H1 (cell line): ENCODE measurements around the gene USB1. TPM values are rescaled to one million over a fixed set of nuclear protein-coding genes. Genes with fewer than 3 reads are reported as not detected.
A peak's percentile ranks its signal among the peaks of the same experiment; 100 is the strongest.
"Not testable (repeated sequence)": the region's sequence is repeated elsewhere in the genome, so short reads cannot be mapped to it uniquely, and the experiment has no call there.

ENCODE experiments used
- CTCF ChIA-PET: fragments of 300-600 bp; sonication (Branson Sonifier 250); formaldehyde crosslinking; loops from one replicate; lab custom pipeline; 2021; ENCODE audit not compliant: partially characterized antibody; lab: Charles Lee
- POLR2A ChIA-PET: fragments of 300-600 bp; sonication (Branson Sonifier 250); formaldehyde crosslinking; loops from one replicate; lab custom pipeline; 2021; ENCODE audit warnings: inconsistent platforms; ENCODE audit not compliant: partially characterized antibody; lab: Charles Lee
- DNase-seq, 2 experiments: peaks; one replicate each; pipeline versions ENCODE4 v3.0.0 to v3.0.0-alpha.2; 2010 to 2022; ENCODE audit warnings: low spot score in 2 of 2, low read depth in 1 of 2, mixed read lengths in 1 of 2
- FAIRE-seq: peaks from 2 replicates; lab custom pipeline; 2011; peaks lifted over from hg19 to GRCh38; lab: Jason Lieb, UNC
- H2AFZ ChIP-seq: 2 replicates; pipeline ENCODE4 v1.8.1; 2012; ENCODE audit warnings: low read length, inconsistent platforms
- H2AK5ac ChIP-seq: 2 replicates; pipeline ENCODE4 v1.6.1; 2013; ENCODE audit warnings: low read depth, low read length
- H2BK120ac ChIP-seq: replicated peaks from 2 replicates; pipeline ENCODE3; 2013; ENCODE audit warnings: low read depth, low read length, inconsistent platforms
- H2BK12ac ChIP-seq: 2 replicates; pipeline ENCODE4 v1.6.1; 2013; ENCODE audit warnings: low read depth, low read length
- H2BK15ac ChIP-seq: 2 replicates; pipeline ENCODE4 v1.6.1; 2013; ENCODE audit warnings: low read length
- H2BK20ac ChIP-seq: 2 replicates; pipeline ENCODE4 v1.6.1; 2013; ENCODE audit warnings: low read length
- H2BK5ac ChIP-seq: 2 replicates; pipeline ENCODE4 v1.6.1; 2013; ENCODE audit warnings: low read depth, low read length
- H3K14ac ChIP-seq: 2 replicates; pipeline ENCODE4 v1.6.1; 2013; ENCODE audit warnings: inconsistent platforms; ENCODE audit not compliant: insufficient read length
- H3K18ac ChIP-seq: 2 replicates; pipeline ENCODE4 v1.6.1; 2013; ENCODE audit warnings: low read length; ENCODE audit errors: extremely low read depth
- H3K23ac ChIP-seq: 2 replicates; pipeline ENCODE4 v1.6.1; 2013; ENCODE audit warnings: inconsistent platforms; ENCODE audit not compliant: insufficient read length
- H3K23me2 ChIP-seq: 2 replicates; pipeline ENCODE4 v1.6.1; 2013; ENCODE audit warnings: low read depth, low read length
- H3K27ac ChIP-seq: 2 replicates; pipeline ENCODE4 v1.6.1; 2011; ENCODE audit warnings: low read depth, low read length, inconsistent platforms
- H3K27me3 ChIP-seq, 4 experiments: replicated peaks in 1 of 4; 1 replicate in 1 of 4; 2 replicates in 3 of 4; pipeline versions ENCODE4 v1.6.1 to v1.8.1; 2011 to 2013; ENCODE audit warnings: low read length in 3 of 4, mild to moderate bottlenecking in 3 of 4, inconsistent platforms in 2 of 4, mixed read lengths in 2 of 4, moderate library complexity in 1 of 4; ENCODE audit not compliant: control insufficient read depth in 3 of 4, insufficient read depth in 3 of 4; ENCODE audit errors: extremely low read depth in 1 of 4
- H3K36me3 ChIP-seq, 4 experiments: 2 replicates each; pipeline versions ENCODE4 v1.6.1 to v1.8.1; 2011 to 2013; ENCODE audit warnings: mild to moderate bottlenecking in 4 of 4, low read length in 3 of 4, moderate library complexity in 2 of 4, control low read depth in 1 of 4, inconsistent platforms in 1 of 4; ENCODE audit not compliant: insufficient read depth in 4 of 4, control insufficient read depth in 2 of 4
- H3K4ac ChIP-seq: replicated peaks from 2 replicates; pipeline ENCODE3; 2013; ENCODE audit warnings: low read length, low read depth, mixed read lengths, inconsistent platforms; ENCODE audit not compliant: insufficient read length
- H3K4me1 ChIP-seq, 4 experiments: replicated peaks in 1 of 4; 1 replicate in 1 of 4; 2 replicates in 3 of 4; pipeline versions ENCODE4 v1.6.1 to v1.8.1; 2011 to 2013; ENCODE audit warnings: low read length in 3 of 4, inconsistent platforms in 2 of 4, mixed read lengths in 1 of 4; ENCODE audit not compliant: insufficient read depth in 4 of 4, control insufficient read depth in 3 of 4
- H3K4me2 ChIP-seq, 2 experiments: 2 replicates each; pipeline versions ENCODE4 v1.6.1 to v1.8.1; 2011 to 2013; ENCODE audit warnings: low read depth in 2 of 2, low read length in 2 of 2, control low read depth in 1 of 2, inconsistent platforms in 1 of 2, mild to moderate bottlenecking in 1 of 2; ENCODE audit not compliant: insufficient read depth in 1 of 2
- H3K4me3 ChIP-seq, 4 experiments: fragments of 200-600, 300-600 bp in 1 of 4; sonication (generic), shearing (Covaris generic), sonication (Bioruptor Twin) in 1 of 4; 2 replicates each; pipeline versions ENCODE4 v1.5.1 to v1.8.1; 2011 to 2016; ENCODE audit warnings: low read length in 4 of 4, low read depth in 3 of 4, control low read depth in 2 of 4, inconsistent platforms in 2 of 4, mild to moderate bottlenecking in 2 of 4, mixed read lengths in 1 of 4, moderate library complexity in 1 of 4; ENCODE audit not compliant: insufficient read depth in 2 of 4; ENCODE audit errors: extremely low read depth in 1 of 4
- H3K56ac ChIP-seq: replicated peaks from 2 replicates; pipeline ENCODE3; 2013; ENCODE audit warnings: low read depth, mild to moderate bottlenecking, mixed read lengths, low read length, inconsistent platforms; ENCODE audit not compliant: insufficient read length
- H3K79me1 ChIP-seq: 2 replicates; pipeline ENCODE4 v1.6.1; 2013; ENCODE audit warnings: low read depth, low read length, control low read depth
- H3K79me2 ChIP-seq, 2 experiments: 2 replicates each; pipeline versions ENCODE4 v1.6.1 to v1.8.1; 2012 to 2013; ENCODE audit warnings: low read length in 2 of 2, mild to moderate bottlenecking in 2 of 2, inconsistent platforms in 1 of 2; ENCODE audit not compliant: insufficient read depth in 2 of 2, control insufficient read depth in 1 of 2
- H3K9ac ChIP-seq, 4 experiments: replicated peaks in 1 of 4; 1 replicate in 1 of 4; 2 replicates in 3 of 4; pipeline versions ENCODE4 v1.6.1 to v1.8.1; 2011 to 2013; ENCODE audit warnings: low read depth in 3 of 4, low read length in 3 of 4, control low read depth in 2 of 4, mild to moderate bottlenecking in 2 of 4, moderate library complexity in 2 of 4, inconsistent platforms in 1 of 4; ENCODE audit errors: extremely low read depth in 1 of 4
- H3K9me3 ChIP-seq, 2 experiments: 2 replicates each; pipeline versions ENCODE4 v1.6.1 to v1.8.1; 2012 to 2013; ENCODE audit warnings: mild to moderate bottlenecking in 2 of 2, moderate library complexity in 2 of 2, control low read depth in 1 of 2, inconsistent platforms in 1 of 2, low read depth in 1 of 2, low read length in 1 of 2, mixed read lengths in 1 of 2; ENCODE audit not compliant: insufficient read depth in 2 of 2
- H4K20me1 ChIP-seq, 2 experiments: replicated peaks in 1 of 2; 2 replicates each; pipeline versions ENCODE3 to v1.8.1; 2011 to 2013; ENCODE audit warnings: inconsistent platforms in 2 of 2, low read length in 2 of 2, mild to moderate bottlenecking in 1 of 2; ENCODE audit not compliant: insufficient read depth in 2 of 2, control insufficient read depth in 1 of 2
- H4K5ac ChIP-seq: 2 replicates; pipeline ENCODE4 v1.6.1; 2013; ENCODE audit warnings: low read length, low read depth, mixed read lengths, inconsistent platforms; ENCODE audit not compliant: insufficient read length
- H4K8ac ChIP-seq: 2 replicates; pipeline ENCODE4 v1.8.0; 2013; ENCODE audit warnings: mild to moderate bottlenecking, moderate library complexity, low read length, inconsistent platforms; ENCODE audit not compliant: insufficient read depth; ENCODE audit errors: extremely low read depth
- H4K91ac ChIP-seq: replicated peaks from 2 replicates; pipeline ENCODE3; 2013; ENCODE audit warnings: low read length, mixed read lengths, inconsistent platforms; ENCODE audit not compliant: insufficient read length
- BRCA1 ChIP-seq: IDR thresholded peaks from 2 replicates; pipeline ENCODE4 v1.6.1; 2012; ENCODE audit warnings: low read depth, low read length, improper control_type of control experiment
- EGR1 ChIP-seq: IDR thresholded peaks from 2 replicates; pipeline ENCODE4 v1.6.1; 2011; ENCODE audit warnings: low read depth, low read length, borderline replicate concordance
- WGBS, 2 experiments: shearing (Covaris generic) in 1 of 2; methylation state at CpG; one replicate each; pipeline versions ENCODE4 v1.1.6 to v1.1.7; 2013 to 2015; ENCODE audit warnings: low lambda C conversion rate in 2 of 2, mixed read lengths in 2 of 2, inconsistent platforms in 1 of 2, low coverage in 1 of 2, missing lambda C conversion rate in 1 of 2; ENCODE audit not compliant: insufficient replicate concordance in 2 of 2, insufficient coverage in 1 of 2, insufficient read length in 1 of 2; ENCODE audit errors: extremely low coverage in 1 of 2, missing lambda C conversion rate in 1 of 2; 5-methylcytosine and 5-hydroxymethylcytosine counted together
- polyA plus RNA-seq, 7 experiments: library from polyadenylated mRNA; depleted of rRNA in 3 of 7; stranded (reverse) in 5 of 7; unstranded in 2 of 7; fragments of >200 nt in 5 of 7; fragments of 200-250 nt in 2 of 7; gene quantifications; 1 replicate in 5 of 7; 2 replicates in 1 of 7; 4 replicates in 1 of 7; pipeline versions ENCODE4 v1.2.1 to v1.2.3, GENCODE V29; 2011 to 2013; ENCODE audit warnings: missing spikeins in 2 of 7, mixed read lengths in 2 of 7
- total RNA-seq: library from RNA; stranded (reverse); fragmentation: NEBNext Ultra II Directional; extraction: Animal tissue kit (Norgen Biotek cat#: 25700); gene quantifications from 2 replicates; pipeline ENCODE4 v1.2.1, GENCODE V29; 2021

USB1 gene
- total and polyA plus RNA-seq, 2 of the 8 experiments (the other 6 are each of a cell fraction or from before 2014, with no cell fraction given), result 65.4 to 75.9 TPM

GRCh38 chr16:57977418-57978069 is 23.7 kb upstream of the USB1 start (continued):
- TF ChIP-seq EGR1 (no peak), BRCA1 (no peak)

DNA sequence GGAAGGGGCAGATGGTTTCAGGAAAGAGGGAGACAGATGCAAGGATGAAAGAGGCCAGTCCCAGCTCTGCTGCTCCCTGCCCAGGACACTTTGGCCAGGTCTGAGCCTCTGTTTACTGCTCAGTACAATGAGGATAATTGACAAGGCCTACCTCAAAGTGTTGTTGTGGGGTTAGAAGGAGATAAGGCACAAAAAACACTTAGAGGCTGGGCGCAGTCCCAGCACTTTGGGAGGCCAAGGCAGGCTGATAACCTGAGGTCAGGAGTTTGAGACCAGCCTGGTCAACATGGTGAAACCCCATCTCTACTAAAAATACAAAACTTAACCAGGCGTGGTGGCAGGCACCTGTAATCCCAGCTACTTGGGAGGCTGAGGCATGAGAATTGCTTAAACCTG is 23.1 kb upstream of the USB1 start:
- H3K27ac ChIP-seq, result not testable (repeated sequence)

More for the DNA sequence above, 23.1 kb upstream of the USB1 start:
- H3K23ac ChIP-seq, H3K27me3 ChIP-seq, H3K9ac ChIP-seq, H3K4me1 ChIP-seq, H4K20me1 ChIP-seq, H3K14ac ChIP-seq, H2AK5ac ChIP-seq, H2BK5ac ChIP-seq, H4K91ac ChIP-seq, H3K4me2 ChIP-seq, H3K4ac ChIP-seq, H2AFZ ChIP-seq, H3K9me3 ChIP-seq, H3K79me1 ChIP-seq, H4K8ac ChIP-seq, H3K4me3 ChIP-seq, H3K56ac ChIP-seq, H2BK120ac ChIP-seq, H3K23me2 ChIP-seq, DNase-seq, H3K79me2 ChIP-seq, H3K18ac ChIP-seq, H3K36me3 ChIP-seq, H2BK20ac ChIP-seq, H4K5ac ChIP-seq, FAIRE-seq, H2BK15ac ChIP-seq: not testable (repeated sequence)
- POLR2A ChIA-PET, result interaction anchor here (1.6 kb wide), 1 partner anchor 12 kb away, joined by 5 read pairs; no protein-coding TSS in a partner anchor
- WGBS, 2 experiments, result 82% methylated on average over 2 of the region's 2 CpGs; no CpG with 5 or more reads in 1 of the 2 experiments
- 0 out of 2 replicates have a peak overlapping the region, but pooled peaks have one; percentile 2 for H2BK12ac ChIP-seq
- CTCF ChIA-PET, result interaction anchor here (0.6 to 6.4 kb wide), 14 partner anchors 11 to 309 kb away, joined by 3 to 63 read pairs (median 3); no protein-coding TSS in a partner anchor
